DMS114 treated with DMSO at 0.1 percent for 48 hours (cell line): ENCODE measurements around the gene SEC61B.

Source experiments
- DNase-seq: peaks from one replicate; lab custom pipeline; 2025; ENCODE audit not compliant: unreplicated experiment; lab: John Stamatoyannopoulos, UW

The SEC61B gene

GRCh38 chr9:99221621-99222415 is at the start of gene SEC61B, which contains the start of gene ALG2:
Gene SEC61B, plus strand, starts transcription at chr9:99222282. Its CDS starts 82 bp downstream, at chr9:99222364.
Gene ALG2, minus strand, starts transcription at chr9:99221942. Its CDS starts 48 bp downstream, at chr9:99221894.
- DNase-seq, result peak; percentile 87

GRCh38 chr9:99173570-99174504 is 48.2 kb upstream of the SEC61B start:
- no peak for DNase-seq

GRCh38 chr9:99176527-99177013 is 45.5 kb upstream of the SEC61B start:
- DNase-seq, result no peak

GRCh38 chr9:99177576-99178366 is 44.3 kb upstream of the SEC61B start:
- DNase-seq, result no peak

GRCh38 chr9:99178912-99179872 is 42.9 kb upstream of the SEC61B start:
- no peak for DNase-seq

GRCh38 chr9:99180199-99180598 is 41.9 kb upstream of the SEC61B start:
- DNase-seq, result no peak

- DNase-seq, result no peak
These were observed 41.4 kb upstream of the SEC61B start for GRCh38 chr9:99180662-99181061.

GRCh38 chr9:99181206-99181605 is 40.9 kb upstream of the SEC61B start:
- no peak for DNase-seq

GRCh38 chr9:99181621-99182020 is 40.5 kb upstream of the SEC61B start:
- DNase-seq, result no peak

GRCh38 chr9:99182356-99182755 is 39.7 kb upstream of the SEC61B start:
- no peak for DNase-seq

- no peak for DNase-seq
These were observed 38.5 kb upstream of the SEC61B start for GRCh38 chr9:99183616-99184015.

- DNase-seq, result no peak
These were observed 38.0 kb upstream of the SEC61B start for GRCh38 chr9:99184110-99184474.

GRCh38 chr9:99184475-99185347 is 37.4 kb upstream of the SEC61B start:
- DNase-seq, result peak; percentile 65

- no peak for DNase-seq
These were observed 36.8 kb upstream of the SEC61B start for GRCh38 chr9:99185348-99185632.

GRCh38 chr9:99185934-99186333 is 36.1 kb upstream of the SEC61B start:
- DNase-seq, result no peak

- DNase-seq, result no peak
These were observed 34.8 kb upstream of the SEC61B start for GRCh38 chr9:99187311-99187710.

GRCh38 chr9:99189186-99189585 is 32.9 kb upstream of the SEC61B start:
- DNase-seq, result no peak

- DNase-seq, result no peak
These were observed 32.0 kb upstream of the SEC61B start for GRCh38 chr9:99189887-99190596.
